ENCODE results near the gene GFOD1.

The GFOD1 gene

GRCh38 chr6:13377054-13377758 is 110.2 kb downstream of the GFOD1 start:
- Mint-ChIP-seq H3K27me3 (no peaks in the 10 kb centered on the region), H3K27ac (no peak overlapping the region), H3K4me1 (ENCODE audit: low read depth) (peaks cover 23% of the 10 kb centered on the region), H3K9me3 (ENCODE audit: low read depth) (no peaks in the 10 kb centered on the region), H3K4me3 (no peak overlapping the region), H3K36me3 (peaks cover 5% of the 10 kb centered on the region)

- Mint-ChIP-seq H3K27ac (peak overlapping the region; percentile 78), H3K4me3 (peak overlapping the region; percentile 44), H3K4me1 (ENCODE audit: low read depth) (peaks cover 23% of the 10 kb centered on the region), H3K27me3 (no peaks in the 10 kb centered on the region), H3K36me3 (peaks cover 5% of the 10 kb centered on the region), H3K9me3 (ENCODE audit: low read depth) (no peaks in the 10 kb centered on the region)
Observed at GRCh38 chr6:13375360-13375878, 112.0 kb downstream of the GFOD1 start.

- no peak overlapping the region for H3K4me3 Mint-ChIP-seq
- no peaks in the 10 kb centered on the region for H3K9me3 Mint-ChIP-seq (ENCODE audit: low read depth)
- H3K4me1 Mint-ChIP-seq (ENCODE audit: low read depth) = peaks cover 23% of the 10 kb centered on the region
- H3K27me3 Mint-ChIP-seq = no peaks in the 10 kb centered on the region
- peaks cover 4% of the 10 kb centered on the region for H3K36me3 Mint-ChIP-seq
- no peak overlapping the region for H3K27ac Mint-ChIP-seq
Observed at GRCh38 chr6:13373919-13374318, 113.5 kb downstream of the GFOD1 start.

GRCh38 chr6:13373488-13373886 is 113.9 kb downstream of the GFOD1 start:
- no peak overlapping the region for H3K27ac Mint-ChIP-seq
- H3K36me3 Mint-ChIP-seq = peaks cover 3% of the 10 kb centered on the region
- H3K4me1 Mint-ChIP-seq (ENCODE audit: low read depth) = peaks cover 23% of the 10 kb centered on the region
- no peaks in the 10 kb centered on the region for H3K9me3 Mint-ChIP-seq (ENCODE audit: low read depth)
- H3K27me3 Mint-ChIP-seq = no peaks in the 10 kb centered on the region
- no peak overlapping the region for H3K4me3 Mint-ChIP-seq

- peaks cover 3% of the 10 kb centered on the region for H3K36me3 Mint-ChIP-seq
- H3K9me3 Mint-ChIP-seq (ENCODE audit: low read depth) = no peaks in the 10 kb centered on the region
- H3K4me1 Mint-ChIP-seq (ENCODE audit: low read depth) = peaks cover 23% of the 10 kb centered on the region
- no peak overlapping the region for H3K27ac Mint-ChIP-seq
- no peaks in the 10 kb centered on the region for H3K27me3 Mint-ChIP-seq
- no peak overlapping the region for H3K4me3 Mint-ChIP-seq
Observed at GRCh38 chr6:13372688-13373487, 114.5 kb downstream of the GFOD1 start.

GRCh38 chr6:13372076-13372475 is 115.3 kb downstream of the GFOD1 start:
- Mint-ChIP-seq H3K27me3 (no peaks in the 10 kb centered on the region), H3K36me3 (peaks cover 3% of the 10 kb centered on the region), H3K9me3 (ENCODE audit: low read depth) (no peaks in the 10 kb centered on the region), H3K27ac (no peak overlapping the region), H3K4me1 (ENCODE audit: low read depth) (peaks cover 23% of the 10 kb centered on the region), H3K4me3 (no peak overlapping the region)

GRCh38 chr6:13371421-13372072 is 115.9 kb downstream of the GFOD1 start:
- Mint-ChIP-seq H3K4me3 (no peak overlapping the region), H3K4me1 (ENCODE audit: low read depth) (peaks cover 23% of the 10 kb centered on the region), H3K27me3 (no peaks in the 10 kb centered on the region), H3K27ac (no peak overlapping the region), H3K9me3 (ENCODE audit: low read depth) (no peaks in the 10 kb centered on the region), H3K36me3 (peaks cover 3% of the 10 kb centered on the region)

GRCh38 chr6:13370623-13371022 is 116.8 kb downstream of the GFOD1 start:
- Mint-ChIP-seq H3K27me3 (no peaks in the 10 kb centered on the region), H3K36me3 (peaks cover 3% of the 10 kb centered on the region), H3K4me3 (no peak overlapping the region), H3K27ac (no peak overlapping the region), H3K9me3 (ENCODE audit: low read depth) (no peaks in the 10 kb centered on the region), H3K4me1 (ENCODE audit: low read depth) (peaks cover 19% of the 10 kb centered on the region)

GRCh38 chr6:13369591-13369990 is 117.8 kb downstream of the GFOD1 start:
- Mint-ChIP-seq H3K36me3 (peaks cover 3% of the 10 kb centered on the region), H3K4me1 (ENCODE audit: low read depth) (peaks cover 11% of the 10 kb centered on the region), H3K27me3 (no peaks in the 10 kb centered on the region), H3K4me3 (no peak overlapping the region), H3K9me3 (ENCODE audit: low read depth) (no peaks in the 10 kb centered on the region), H3K27ac (no peak overlapping the region)

GRCh38 chr6:13368731-13369115 is 118.7 kb downstream of the GFOD1 start:
- H3K36me3 Mint-ChIP-seq = peaks cover 3% of the 10 kb centered on the region
- H3K4me1 Mint-ChIP-seq (ENCODE audit: low read depth) = peaks cover 9% of the 10 kb centered on the region
- no peak overlapping the region for H3K4me3 Mint-ChIP-seq
- H3K9me3 Mint-ChIP-seq (ENCODE audit: low read depth) = no peaks in the 10 kb centered on the region
- no peak overlapping the region for H3K27ac Mint-ChIP-seq
- no peaks in the 10 kb centered on the region for H3K27me3 Mint-ChIP-seq

- Mint-ChIP-seq H3K36me3 (peaks cover 3% of the 10 kb centered on the region), H3K4me1 (ENCODE audit: low read depth) (peaks cover 4% of the 10 kb centered on the region), H3K9me3 (ENCODE audit: low read depth) (no peaks in the 10 kb centered on the region), H3K4me3 (no peak overlapping the region), H3K27me3 (no peaks in the 10 kb centered on the region), H3K27ac (no peak overlapping the region)
Observed at GRCh38 chr6:13368079-13368730, 119.2 kb downstream of the GFOD1 start.

- H3K9me3 Mint-ChIP-seq (ENCODE audit: low read depth) = no peaks in the 10 kb centered on the region
- H3K4me1 Mint-ChIP-seq (ENCODE audit: low read depth) = no peaks in the 10 kb centered on the region
- H3K4me3 Mint-ChIP-seq = no peak overlapping the region
- H3K36me3 Mint-ChIP-seq = peaks cover 2% of the 10 kb centered on the region
- H3K27me3 Mint-ChIP-seq = no peaks in the 10 kb centered on the region
- no peak overlapping the region for H3K27ac Mint-ChIP-seq
Observed at GRCh38 chr6:13367396-13367795, 120.0 kb downstream of the GFOD1 start.

GRCh38 chr6:13365320-13365719 is 122.1 kb downstream of the GFOD1 start:
- Mint-ChIP-seq H3K36me3 (peaks cover 2% of the 10 kb centered on the region), H3K4me1 (ENCODE audit: low read depth) (peaks cover 2% of the 10 kb centered on the region), H3K27me3 (no peaks in the 10 kb centered on the region), H3K4me3 (no peak overlapping the region), H3K27ac (no peak overlapping the region), H3K9me3 (ENCODE audit: low read depth) (no peaks in the 10 kb centered on the region)

- Mint-ChIP-seq H3K4me3 (no peak overlapping the region), H3K27me3 (no peaks in the 10 kb centered on the region), H3K9me3 (ENCODE audit: low read depth) (no peaks in the 10 kb centered on the region), H3K27ac (no peak overlapping the region), H3K4me1 (ENCODE audit: low read depth) (peaks cover 2% of the 10 kb centered on the region), H3K36me3 (peaks cover 2% of the 10 kb centered on the region)
Observed at GRCh38 chr6:13364842-13365241, 122.6 kb downstream of the GFOD1 start.

GRCh38 chr6:13362412-13362811 is 125.0 kb downstream of the GFOD1 start:
- peaks cover 8% of the 10 kb centered on the region for H3K4me1 Mint-ChIP-seq (ENCODE audit: low read depth)

More at GRCh38 chr6:13362412-13362811, 125.0 kb downstream of the GFOD1 start:
- H3K27ac Mint-ChIP-seq = no peak overlapping the region
- H3K36me3 Mint-ChIP-seq = peaks cover 2% of the 10 kb centered on the region
- H3K27me3 Mint-ChIP-seq = no peaks in the 10 kb centered on the region
- H3K9me3 Mint-ChIP-seq (ENCODE audit: low read depth) = no peaks in the 10 kb centered on the region
- H3K4me3 Mint-ChIP-seq = no peak overlapping the region

All from activated naive CD8-positive, alpha-beta T cell (primary cell).